T-helper 9 cell (primary cell): ENCODE measurements around the gene S1PR2.
A peak's percentile ranks its signal among the peaks of the same experiment; 100 is the strongest.
"Not testable (repeated sequence)": the region's sequence is repeated elsewhere in the genome, so short reads cannot be mapped to it uniquely, and the experiment has no call there.

Experiments
- DNase-seq: peaks from one replicate; pipeline ENCODE4 v3.0.0-alpha.2; 2020

S1PR2 gene

GRCh38 chr19:10252707-10253106 lies 21.6 kb upstream of the S1PR2 start:
- DNase-seq = no peak

DNA sequence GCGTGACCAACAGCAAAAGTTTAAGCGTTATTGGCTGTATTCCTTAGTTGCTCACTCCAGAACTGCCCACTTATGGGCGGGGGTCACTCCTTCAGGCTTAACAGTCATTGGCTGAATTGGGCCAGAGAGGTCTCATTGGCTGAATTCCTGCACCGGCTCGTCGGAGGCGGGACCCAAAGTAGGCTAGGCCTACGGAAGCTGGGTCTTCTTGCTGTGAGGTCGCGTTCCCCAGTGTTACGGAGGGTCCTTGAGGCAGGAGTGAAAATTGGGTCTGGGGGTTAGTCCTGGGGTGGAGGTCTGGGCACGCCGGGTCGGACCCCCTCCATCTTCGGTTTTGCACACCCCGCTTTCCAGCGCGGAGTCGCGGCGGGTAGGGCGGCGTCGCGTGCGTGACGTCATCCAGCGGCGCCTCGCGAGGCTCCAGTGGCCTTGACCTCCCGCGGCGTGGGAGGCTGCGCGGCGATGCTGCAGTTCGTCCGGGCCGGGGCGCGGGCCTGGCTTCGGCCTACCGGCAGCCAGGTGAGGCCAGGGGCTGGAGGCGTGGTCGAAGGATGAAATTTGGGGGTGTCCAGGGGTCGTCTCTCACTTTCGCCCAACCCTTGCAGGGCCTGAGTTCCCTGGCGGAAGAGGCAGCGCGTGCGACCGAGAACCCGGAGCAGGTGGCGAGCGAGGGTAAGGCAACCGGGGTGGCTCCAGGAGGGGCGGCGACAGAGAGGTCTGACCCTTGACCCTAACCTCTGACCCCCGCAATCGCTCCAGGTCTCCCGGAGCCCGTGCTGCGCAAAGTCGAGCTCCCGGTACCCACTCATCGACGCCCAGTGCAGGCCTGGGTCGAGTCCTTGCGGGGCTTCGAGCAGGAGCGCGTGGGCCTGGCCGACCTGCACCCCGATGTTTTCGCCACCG lies 20.9 kb upstream of the S1PR2 start, which contains the start of gene MRPL4:
Gene MRPL4 (plus strand): TSS at position 423 of the 903 bp plus-strand sequence. CDS start 40 bp downstream, at position 463.
- DNase-seq = peak; percentile 91

GRCh38 chr19:10246511-10246910 lies 15.4 kb upstream of the S1PR2 start:
- DNase-seq = no peak

DNA sequence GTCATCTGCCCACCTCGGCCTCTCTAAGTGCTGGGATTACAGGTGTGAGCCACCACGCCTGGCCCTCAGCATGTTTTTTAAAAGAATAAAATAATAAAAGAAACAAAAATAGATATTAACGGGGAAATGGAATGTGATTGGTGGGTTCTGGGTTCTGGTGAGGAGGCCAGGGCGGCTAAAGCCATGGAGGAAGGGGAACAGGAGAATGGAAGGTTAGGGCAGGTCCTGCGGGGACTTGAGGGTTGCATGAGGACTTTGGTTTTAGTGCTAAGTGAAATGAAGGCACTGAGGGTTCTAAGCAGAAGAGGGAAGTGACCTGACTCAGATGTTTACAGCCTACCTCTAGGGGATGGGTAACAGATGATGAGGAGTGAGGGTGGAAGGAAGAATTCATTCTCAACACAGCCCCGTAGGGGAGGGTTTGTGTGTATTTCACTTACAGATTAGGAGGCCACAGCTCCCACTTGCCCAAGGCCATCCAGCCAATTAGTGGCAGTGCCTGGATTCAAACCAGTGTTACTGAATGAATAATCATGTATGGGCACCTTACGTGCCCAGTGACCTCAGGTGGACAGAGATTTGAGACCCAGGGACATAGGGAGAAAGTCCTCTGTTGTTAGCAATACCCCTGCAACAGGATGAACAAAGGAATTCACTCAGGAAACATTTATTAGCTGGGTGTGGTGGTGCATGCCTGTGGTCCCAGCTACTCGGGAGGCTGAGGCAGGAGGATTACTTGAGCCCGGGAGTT lies 14.2 kb upstream of the S1PR2 start:
- no peak for DNase-seq

GRCh38 chr19:10243606-10244005 lies 12.5 kb upstream of the S1PR2 start:
- no peak for DNase-seq

- DNase-seq = not testable (repeated sequence)
Observed at GRCh38 chr19:10241826-10242449, 10.8 kb upstream of the S1PR2 start.

DNA sequence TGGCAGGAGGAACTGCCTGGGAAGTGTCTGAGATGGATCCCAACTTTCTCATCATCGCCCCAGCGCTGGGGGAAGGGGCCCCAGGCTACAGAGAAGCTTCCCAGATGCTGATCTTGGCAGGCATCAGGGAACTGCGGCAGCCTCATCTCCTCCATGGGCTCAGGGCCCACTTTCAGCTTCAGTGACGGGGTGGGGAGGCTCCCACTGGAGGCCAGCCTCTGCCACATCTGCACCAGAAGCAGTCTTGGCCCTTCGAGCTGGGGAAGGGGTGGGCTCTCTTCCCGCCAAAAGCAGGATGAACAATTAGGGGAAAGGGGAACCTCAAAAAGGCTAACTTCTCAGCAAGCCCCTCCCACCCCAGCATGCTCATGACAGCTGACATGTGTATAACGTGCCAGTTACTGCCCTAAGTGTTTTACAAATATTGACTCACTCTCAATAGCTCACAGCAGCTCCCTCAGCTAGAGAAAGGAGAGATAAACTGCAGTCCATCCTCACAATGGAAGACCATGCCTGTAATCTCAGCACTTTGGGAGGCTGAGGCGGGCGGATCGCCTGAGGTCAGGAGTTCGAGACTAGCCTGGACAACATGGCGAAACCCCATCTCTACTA lies 7.1 kb upstream of the S1PR2 start:
- DNase-seq = no peak

GRCh38 chr19:10237702-10238101 lies 6.6 kb upstream of the S1PR2 start:
- DNase-seq = no peak

GRCh38 chr19:10235409-10235808 lies 4.3 kb upstream of the S1PR2 start:
- DNase-seq = not testable (repeated sequence)

DNA sequence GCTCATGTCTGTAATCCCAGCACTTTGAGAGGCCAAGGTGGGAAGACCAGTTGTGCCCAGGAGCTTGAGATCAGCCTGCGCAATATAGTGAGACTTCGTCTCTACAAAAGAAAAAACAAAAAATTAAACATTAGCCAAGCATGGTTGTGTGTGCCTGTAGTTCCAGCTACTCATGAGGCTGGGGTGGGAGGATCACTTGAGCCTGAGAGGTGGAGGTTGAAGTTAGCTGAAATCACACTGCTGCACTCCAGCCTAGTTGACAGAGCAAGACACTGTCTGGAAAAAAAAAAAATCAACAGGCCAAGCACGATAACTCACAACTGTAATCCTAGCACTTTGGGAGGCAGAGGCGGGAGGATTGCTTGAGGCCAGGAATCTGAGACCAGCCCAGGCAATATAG lies 3.9 kb upstream of the S1PR2 start:
- no peak for DNase-seq

DNA sequence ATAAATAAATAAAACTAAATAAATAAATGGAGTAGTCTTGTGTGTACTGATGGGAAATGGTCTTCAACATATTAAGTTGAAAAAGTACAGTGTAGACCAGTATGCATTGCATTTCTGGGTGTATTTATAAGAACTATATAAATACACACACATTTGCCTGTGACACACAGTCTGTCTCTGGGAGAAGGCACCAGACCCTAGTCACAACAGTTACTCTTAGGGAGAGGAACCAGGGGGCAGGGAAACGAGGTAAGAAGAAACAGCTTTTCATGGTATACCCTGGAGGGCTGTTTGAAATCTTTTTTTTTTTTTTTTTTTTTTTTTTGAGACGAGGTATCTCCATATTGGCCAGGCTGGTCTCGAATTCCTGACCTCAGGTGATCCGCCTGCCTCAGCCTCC lies 2.8 kb upstream of the S1PR2 start:
- DNase-seq = no peak

DNA sequence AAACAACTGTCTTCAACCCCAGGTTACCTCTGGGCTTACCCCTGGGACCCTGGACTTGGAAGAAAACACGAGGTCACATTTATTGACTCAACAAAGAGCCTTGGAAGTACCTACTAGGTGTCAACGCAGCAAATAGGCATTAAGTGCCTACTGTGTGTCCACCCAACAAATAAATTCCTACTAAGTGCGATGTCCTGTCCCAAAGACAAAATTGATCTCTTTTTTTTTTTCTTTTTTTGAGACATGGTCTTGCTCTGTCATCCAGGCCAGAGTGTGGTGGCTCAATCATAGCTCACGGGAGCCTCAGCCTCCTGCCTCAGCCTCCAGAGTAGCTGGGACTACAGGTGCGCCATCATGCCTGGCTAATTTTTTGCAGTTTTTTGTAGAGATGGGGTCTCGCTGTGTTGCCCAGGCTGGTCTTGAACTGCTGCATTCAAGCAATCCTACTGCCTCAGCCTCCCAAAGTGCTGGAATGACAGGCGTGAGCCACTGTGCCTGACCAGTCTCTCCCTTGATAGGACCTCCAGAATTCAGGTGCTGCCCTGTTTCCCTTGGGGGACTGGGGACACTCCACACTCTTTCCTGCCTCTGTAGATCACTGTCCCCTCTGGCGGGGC lies 589 bp upstream of the S1PR2 start:
- DNase-seq = no peak

- DNase-seq = peak; percentile 68
Observed at GRCh38 chr19:10230173-10230860, 814 bp downstream of the S1PR2 start.

DNA sequence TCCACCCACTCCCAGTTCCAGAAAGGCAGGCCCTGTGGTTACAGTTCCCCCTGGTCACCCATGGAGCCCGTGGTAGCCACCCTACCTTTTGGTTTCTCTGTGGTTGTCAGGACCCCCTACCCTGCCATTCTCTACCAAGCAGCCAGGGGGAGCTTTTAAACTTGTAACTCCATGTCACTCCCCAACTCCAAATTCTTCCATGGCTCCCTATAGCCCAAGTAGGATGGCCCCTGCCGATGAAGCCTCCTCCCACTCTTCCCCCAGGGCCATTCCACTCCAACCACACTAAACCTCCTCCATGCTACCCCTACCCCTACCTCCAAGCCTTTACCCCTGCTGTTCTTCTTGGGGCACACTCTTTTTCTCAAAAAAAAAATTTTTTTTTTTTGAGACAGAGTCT lies 2.2 kb downstream of the S1PR2 start:
- DNase-seq = peak; percentile 24

GRCh38 chr19:10228393-10228792 lies 2.7 kb downstream of the S1PR2 start:
- DNase-seq = no peak

- no peak for DNase-seq
Observed at GRCh38 chr19:10227026-10227971, 3.8 kb downstream of the S1PR2 start.

- DNase-seq = no peak
Observed at GRCh38 chr19:10226376-10227025, 4.6 kb downstream of the S1PR2 start.

GRCh38 chr19:10226021-10226375 lies 5.1 kb downstream of the S1PR2 start:
- no peak for DNase-seq

DNA sequence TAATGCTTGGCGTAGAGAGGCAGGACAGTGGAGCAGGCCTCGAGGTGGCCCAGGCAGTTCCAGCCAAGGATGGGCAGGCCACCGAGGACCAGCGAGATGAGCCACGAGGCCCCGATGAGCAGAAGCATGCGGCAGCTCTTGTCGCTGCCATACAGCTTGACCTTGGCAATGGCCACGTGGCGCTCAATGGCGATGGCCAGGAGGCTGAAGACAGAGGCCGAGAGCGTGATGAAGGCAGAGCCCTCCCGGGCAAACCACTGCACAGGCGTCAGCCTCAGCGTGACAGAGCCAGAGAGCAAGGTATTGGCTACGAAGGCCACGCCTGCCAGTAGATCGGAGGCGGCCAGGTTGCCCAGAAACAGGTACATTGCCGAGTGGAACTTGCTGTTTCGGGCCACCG lies 6.8 kb downstream of the S1PR2 start:
- DNase-seq = no peak
